Activated CD4-positive, alpha-beta T cell treated with anti-CD3 and anti-CD28 coated beads for 24 hours (primary cell): ENCODE results near the gene CTPS1.

ENCODE experiments used
- DNase-seq, 2 donors: peaks; one replicate each; pipeline ENCODE4 v3.0.0-alpha.2; 2020; ENCODE audit warnings: low read depth in 2 of 2

Gene CTPS1, protein sequence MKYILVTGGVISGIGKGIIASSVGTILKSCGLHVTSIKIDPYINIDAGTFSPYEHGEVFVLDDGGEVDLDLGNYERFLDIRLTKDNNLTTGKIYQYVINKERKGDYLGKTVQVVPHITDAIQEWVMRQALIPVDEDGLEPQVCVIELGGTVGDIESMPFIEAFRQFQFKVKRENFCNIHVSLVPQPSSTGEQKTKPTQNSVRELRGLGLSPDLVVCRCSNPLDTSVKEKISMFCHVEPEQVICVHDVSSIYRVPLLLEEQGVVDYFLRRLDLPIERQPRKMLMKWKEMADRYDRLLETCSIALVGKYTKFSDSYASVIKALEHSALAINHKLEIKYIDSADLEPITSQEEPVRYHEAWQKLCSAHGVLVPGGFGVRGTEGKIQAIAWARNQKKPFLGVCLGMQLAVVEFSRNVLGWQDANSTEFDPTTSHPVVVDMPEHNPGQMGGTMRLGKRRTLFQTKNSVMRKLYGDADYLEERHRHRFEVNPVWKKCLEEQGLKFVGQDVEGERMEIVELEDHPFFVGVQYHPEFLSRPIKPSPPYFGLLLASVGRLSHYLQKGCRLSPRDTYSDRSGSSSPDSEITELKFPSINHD

DNA sequence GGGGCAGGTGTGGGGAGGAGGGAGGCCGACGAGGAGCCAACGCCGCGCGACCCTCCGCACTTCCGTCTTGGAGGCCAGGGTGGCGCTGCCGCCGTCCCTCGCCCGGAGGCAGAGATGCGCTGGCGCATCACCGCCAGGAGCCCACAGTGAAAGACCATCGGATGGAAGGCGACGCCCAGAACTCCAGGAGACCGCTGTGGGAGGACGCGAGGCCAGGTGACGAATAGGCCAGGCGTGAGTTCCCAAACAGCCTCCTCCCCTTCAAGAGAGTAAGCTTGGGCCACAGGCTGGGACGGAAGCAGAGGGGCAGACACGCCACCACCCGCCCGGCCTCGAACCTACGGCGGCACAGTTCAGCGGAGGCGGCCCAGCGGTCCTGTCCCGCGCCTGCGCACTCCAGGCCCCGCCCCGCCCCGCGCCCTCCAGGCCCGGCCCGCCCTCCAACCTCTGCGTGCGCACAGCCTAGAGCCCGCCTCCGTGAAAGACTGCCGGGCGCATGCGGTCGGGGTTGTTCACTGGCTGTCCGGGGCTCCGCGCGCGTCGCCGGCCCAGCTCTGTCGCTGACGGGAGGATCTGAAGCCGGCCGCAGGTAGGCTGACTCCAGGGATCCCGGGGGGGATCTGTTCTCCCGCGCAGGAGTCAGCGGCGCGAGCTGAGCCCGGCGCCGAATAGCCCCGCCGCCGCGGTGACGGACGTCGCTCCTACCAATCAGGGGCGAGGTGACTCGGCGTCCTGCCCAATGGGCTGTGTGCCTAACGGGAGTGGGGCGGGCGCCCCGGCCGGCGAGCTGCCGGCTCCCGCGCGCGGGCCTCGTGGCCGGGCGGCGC lies at the start of gene CTPS1:
Gene CTPS1 (plus strand): TSS at position 456 of the 827 bp plus-strand sequence. CDS start 3,595 bp downstream, outside the sequence.
- peak; percentile 92 to 95 for DNase-seq

- no peak for DNase-seq
Observed at GRCh38 chr1:40930174-40930964, 49.1 kb upstream of the CTPS1 start.

DNA sequence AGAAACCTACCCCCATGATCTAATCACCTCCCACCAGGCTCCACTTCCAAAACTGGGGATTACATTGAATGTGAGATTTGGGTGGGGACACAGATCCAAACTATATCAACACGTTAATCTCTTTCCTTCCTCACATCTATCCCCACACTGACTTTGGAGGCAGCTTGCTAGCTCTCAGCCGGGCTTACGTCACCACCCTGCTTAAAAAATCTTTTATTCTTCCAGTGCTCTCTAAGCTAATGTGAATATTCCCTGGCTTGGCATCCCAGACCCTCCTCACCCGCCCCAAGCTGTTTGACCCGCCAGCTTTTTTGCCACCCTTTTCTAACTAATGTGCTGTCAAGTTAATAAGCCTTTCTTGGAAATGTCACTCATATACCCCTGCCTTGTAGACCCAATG lies 47.9 kb upstream of the CTPS1 start:
- DNase-seq = no peak

GRCh38 chr1:40932006-40932405 lies 47.5 kb upstream of the CTPS1 start:
- no peak for DNase-seq

DNA sequence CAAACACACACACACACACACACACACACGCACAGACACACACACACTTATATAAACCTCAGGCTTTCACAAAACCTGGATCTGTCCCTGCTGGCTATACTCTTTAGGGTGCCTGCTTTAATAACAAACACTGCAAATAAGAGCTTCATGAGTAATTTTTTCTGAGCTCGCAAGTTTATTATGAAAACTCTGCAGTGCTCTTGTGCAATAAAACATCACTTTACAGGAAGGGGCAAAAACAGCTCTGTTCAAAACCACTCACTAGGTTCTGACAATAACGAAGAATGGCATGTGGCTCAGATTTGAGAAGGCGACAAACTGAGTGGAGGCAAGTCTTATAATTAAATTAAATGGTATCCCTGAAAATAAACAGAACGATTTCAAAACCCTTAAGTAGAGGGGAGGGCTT lies 42.6 kb upstream of the CTPS1 start:
- no peak for DNase-seq

DNA sequence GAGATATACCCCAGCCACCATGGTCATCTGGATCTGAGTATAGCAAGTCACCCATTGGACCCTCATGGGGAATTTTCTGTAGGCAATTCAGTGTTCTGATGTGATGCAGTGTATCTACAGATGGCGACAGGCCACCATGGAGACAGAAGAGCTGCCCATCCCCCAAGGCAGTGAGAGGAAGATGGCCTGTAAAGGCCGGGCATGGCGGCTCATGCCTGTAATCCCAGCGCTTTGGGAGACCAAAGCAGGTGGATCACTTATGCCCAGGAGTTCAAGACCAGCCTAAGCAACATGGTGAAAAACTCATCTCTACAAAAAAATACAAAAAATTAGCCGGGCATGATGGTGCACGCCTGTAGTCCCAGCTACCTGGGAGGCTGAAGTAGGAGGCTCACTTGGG lies 41.1 kb upstream of the CTPS1 start:
- DNase-seq = no peak

- DNase-seq = no peak
Observed at GRCh38 chr1:40939320-40940059, 40.0 kb upstream of the CTPS1 start.

GRCh38 chr1:40944326-40944725 lies 35.2 kb upstream of the CTPS1 start:
- DNase-seq = no peak

DNA sequence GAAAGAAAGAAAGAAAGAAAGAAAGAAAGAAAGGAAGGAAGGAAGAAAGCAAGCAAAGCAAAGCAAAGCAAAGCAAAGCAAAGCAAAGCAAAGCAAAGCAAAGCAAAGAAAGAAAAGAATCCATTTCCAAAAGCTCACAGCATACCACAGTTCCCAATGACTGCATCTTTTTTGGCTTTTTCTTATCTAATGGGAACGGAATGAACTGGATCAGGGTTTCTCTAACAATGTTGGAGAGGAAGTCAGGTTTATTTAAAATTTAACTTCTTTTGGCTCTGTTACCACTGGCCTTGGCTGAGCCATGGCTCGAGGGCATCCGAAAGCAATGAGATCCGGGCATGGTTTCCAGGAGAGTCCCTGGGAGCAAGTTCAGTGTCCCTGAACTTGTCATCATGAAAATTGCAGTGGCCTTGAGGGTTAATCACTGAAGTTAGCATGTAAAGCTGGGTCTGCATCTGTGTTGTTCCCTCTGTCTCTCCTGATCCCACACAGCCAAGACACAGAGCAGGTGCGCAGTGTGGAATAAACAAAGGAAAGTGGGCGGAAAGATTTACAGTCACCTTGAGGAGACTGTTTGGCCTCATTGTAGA lies 34.6 kb upstream of the CTPS1 start:
- DNase-seq = no peak

DNA sequence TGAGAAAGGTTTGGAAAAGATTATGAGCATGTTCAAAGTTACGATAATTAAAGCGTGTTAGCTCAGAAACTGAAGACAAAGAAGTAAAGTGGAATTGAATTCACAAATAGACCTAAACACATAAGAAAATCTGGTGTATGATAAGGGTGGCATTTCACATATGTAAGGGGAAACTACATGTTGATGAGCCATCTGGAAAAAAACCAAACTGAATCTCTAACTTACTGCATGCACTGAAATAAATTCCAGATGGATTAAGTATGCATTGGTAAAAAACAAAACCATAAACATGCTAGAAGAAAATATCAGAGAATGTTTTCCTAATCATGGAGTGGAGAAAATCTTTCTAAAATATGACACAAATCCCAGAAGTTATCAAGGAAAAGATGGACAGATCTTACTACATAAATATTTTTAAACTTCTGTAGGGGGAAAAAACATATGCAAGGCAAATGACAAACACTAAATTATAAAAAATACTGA lies 34.0 kb upstream of the CTPS1 start:
- no peak for DNase-seq

GRCh38 chr1:40948741-40949443 lies 30.6 kb upstream of the CTPS1 start:
- DNase-seq = peak; percentile 40 to 47

GRCh38 chr1:40949563-40949962 lies 29.9 kb upstream of the CTPS1 start:
- DNase-seq = no peak

- peak; percentile 33 to 50 for DNase-seq
Observed at GRCh38 chr1:40951943-40952743, 27.4 kb upstream of the CTPS1 start.

DNA sequence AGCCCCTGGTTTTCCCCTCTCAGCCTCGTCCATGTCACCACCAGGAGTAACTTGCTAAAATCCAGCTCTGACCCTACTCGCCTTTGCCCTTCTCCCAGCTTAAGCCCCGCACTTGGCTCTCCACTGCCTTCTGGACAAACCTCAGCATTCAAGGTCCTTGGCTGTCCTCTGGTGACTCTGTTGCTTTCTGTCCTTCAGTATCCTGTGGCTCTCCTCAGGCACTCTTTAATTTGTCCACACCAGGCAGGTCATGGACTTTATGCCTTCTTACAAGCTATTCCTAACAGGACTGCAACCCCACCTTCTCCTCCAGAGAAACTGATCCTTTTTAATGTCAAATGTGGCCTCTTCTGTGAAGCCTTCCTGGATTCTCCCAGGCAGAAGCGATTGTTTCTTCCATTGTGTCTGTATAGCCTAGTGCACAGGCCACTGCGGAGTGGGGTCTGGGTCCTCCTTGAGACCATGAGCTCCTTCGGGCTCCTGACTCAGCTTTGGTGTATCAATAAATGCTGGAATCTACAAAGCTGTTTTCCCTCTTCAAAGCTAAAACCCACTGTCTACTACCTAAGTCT lies 26.7 kb upstream of the CTPS1 start:
- DNase-seq = no peak

DNA sequence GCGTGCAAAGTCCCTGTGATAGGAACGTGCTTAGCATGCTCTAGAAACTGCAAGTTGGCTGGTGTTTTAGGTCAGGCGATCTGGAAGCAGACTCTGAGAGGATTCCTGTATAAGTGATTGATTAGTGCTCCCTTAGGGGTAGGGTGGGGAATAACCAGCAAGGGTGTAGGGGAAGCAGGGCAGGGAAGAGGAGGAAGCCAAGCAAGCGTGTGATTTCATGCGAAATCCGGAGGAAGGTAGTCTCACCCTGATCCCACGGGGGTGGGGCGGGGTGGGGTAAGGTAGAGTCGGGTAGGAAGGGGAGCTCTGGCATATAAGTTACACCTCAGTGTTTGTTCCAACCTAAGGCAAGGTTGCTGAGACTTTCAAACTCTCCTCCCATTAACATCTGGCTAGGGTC lies 24.9 kb upstream of the CTPS1 start:
- DNase-seq = no peak

GRCh38 chr1:40955266-40955665 lies 24.2 kb upstream of the CTPS1 start:
- DNase-seq = no peak

DNA sequence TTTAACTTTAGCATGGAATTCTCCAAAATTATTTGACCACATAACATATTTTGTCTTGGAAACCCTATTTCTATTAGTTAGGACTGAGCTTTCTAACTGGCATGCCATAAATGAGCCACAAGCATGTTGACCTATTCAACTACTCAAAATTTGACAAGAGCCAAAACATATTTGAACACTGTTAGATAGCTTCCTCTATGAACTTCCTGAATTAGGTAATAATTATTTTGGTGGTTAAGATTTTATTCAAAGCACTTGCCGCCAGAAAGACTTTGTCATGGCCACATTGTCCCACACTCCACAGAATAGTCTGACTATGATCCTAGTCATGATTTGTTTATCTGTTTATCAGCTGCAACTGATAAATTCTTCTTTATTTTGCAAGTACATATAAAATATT lies 23.1 kb upstream of the CTPS1 start:
- DNase-seq = no peak

GRCh38 chr1:40958210-40958609 lies 21.3 kb upstream of the CTPS1 start:
- no peak for DNase-seq

DNA sequence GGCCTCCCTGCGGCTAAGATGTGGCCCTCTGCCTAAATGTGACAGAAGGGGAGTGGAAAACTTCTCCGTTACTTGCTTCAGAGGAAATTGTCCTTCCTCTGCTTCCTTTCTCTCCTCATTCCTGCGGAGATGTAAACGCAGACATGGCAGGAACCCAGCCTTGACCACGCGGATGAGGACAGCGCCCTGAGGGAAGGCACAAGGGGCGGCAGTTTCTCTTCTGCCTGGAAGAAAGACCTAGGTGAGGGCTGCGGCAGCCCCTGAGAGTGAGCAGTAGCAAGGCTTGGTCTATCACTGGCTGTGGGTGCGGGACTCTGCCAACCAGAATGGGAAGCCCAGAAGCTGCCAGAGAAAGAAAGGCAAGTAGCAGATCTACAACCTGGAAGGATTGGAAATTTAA lies 14.0 kb upstream of the CTPS1 start:
- DNase-seq = no peak
